K562 (cell line): ENCODE results near the gene DPP4. TPM values are rescaled to one million over a fixed set of nuclear protein-coding genes. Genes with fewer than 3 reads are reported as not detected.
A peak's percentile ranks its signal among the peaks of the same experiment; 100 is the strongest.

ENCODE experiments used
- ATAC-seq: fragments of 200-7000 bp; cut with Tn5 transposase; 3 replicates; pipeline ENCODE4 v1.9.1; 2020; ENCODE audit warnings: moderate library complexity
- BruUV-seq: library from RNA; stranded (reverse); fragments of 400-500 nt; replicated peaks from 2 replicates; lab custom pipeline; 2021; lab: Mats Ljungman, UMichigan
- CTCF ChIA-PET: fragments of 300-600 bp; formaldehyde crosslinking; extraction: SDS; loops from one replicate; lab custom pipeline; 2021; ENCODE audit warnings: low intra/inter-chr PET ratio; lab: Yijun Ruan, JAX
- POLR2A ChIA-PET: fragments of 300-600, 350-650 bp; sonication (Branson Sonifier 250); formaldehyde crosslinking; extraction: SDS; loops from one replicate; lab custom pipeline; 2021; ENCODE audit warnings: antibody characterized with exemption, inconsistent platforms; lab: Yijun Ruan, JAX
- DNase-seq, 4 experiments: peaks; one replicate each; pipeline versions ENCODE4 v3.0.0 to v3.0.0-alpha.2; 2011 to 2018; ENCODE audit warnings: low spot score in 3 of 4, mixed read lengths in 3 of 4; ENCODE audit errors: extremely low read depth in 1 of 4
- FAIRE-seq: peaks from 2 replicates; lab custom pipeline; 2011; peaks lifted over from hg19 to GRCh38; lab: Jason Lieb, UNC
- H2AFZ ChIP-seq: 2 replicates; pipeline ENCODE4 v1.6.0; 2011; ENCODE audit warnings: low read depth, low read length, control low read depth, inconsistent platforms
- H3K27ac ChIP-seq: fragments of 200-600 bp; 3 replicates; pipeline ENCODE4 v1.8.0; 2011; ENCODE audit warnings: low read depth, mild to moderate bottlenecking, control low read depth, inconsistent platforms, low read length, moderate library complexity, mixed read lengths; ENCODE audit errors: extremely low read depth
- H3K27me3 ChIP-seq, 2 experiments: fragments of 300-600 bp in 1 of 2; 2 replicates in 1 of 2; 3 replicates in 1 of 2; pipeline versions ENCODE4 v1.6.0 to v1.8.0; 2011; ENCODE audit warnings: inconsistent platforms in 2 of 2, low read length in 2 of 2, mild to moderate bottlenecking in 1 of 2, mixed read lengths in 1 of 2, moderate library complexity in 1 of 2; ENCODE audit not compliant: control insufficient read depth in 2 of 2, insufficient read depth in 2 of 2
- H3K36me3 ChIP-seq: fragments of 300-600 bp; 3 replicates; pipeline ENCODE4 v1.8.0; 2011; ENCODE audit warnings: mild to moderate bottlenecking, low read length, inconsistent platforms; ENCODE audit not compliant: control insufficient read depth, insufficient read depth
- H3K4me1 ChIP-seq, 2 experiments: fragments of 200-600 bp in 1 of 2; replicated peaks in 1 of 2; 2 replicates in 1 of 2; 3 replicates in 1 of 2; pipeline versions ENCODE4 v1.5.1 to v1.8.0; 2011; ENCODE audit warnings: inconsistent platforms in 2 of 2, low read length in 2 of 2, mild to moderate bottlenecking in 1 of 2, mixed read lengths in 1 of 2, moderate library complexity in 1 of 2; ENCODE audit not compliant: control insufficient read depth in 2 of 2, insufficient read depth in 2 of 2
- H3K4me2 ChIP-seq: 2 replicates; pipeline ENCODE4 v1.6.1; 2011; ENCODE audit warnings: low read length, control low read depth, inconsistent platforms, mixed read lengths; ENCODE audit not compliant: insufficient read depth
- H3K4me3 ChIP-seq: fragments of 200-600 bp; sonication (generic), shearing (Covaris generic); 2 replicates; pipeline ENCODE4 v1.5.1; 2016; ENCODE audit warnings: control low read depth, inconsistent platforms
- H3K79me2 ChIP-seq: fragments of 200-600 bp; 3 replicates; pipeline ENCODE4 v1.8.0; 2011; ENCODE audit warnings: low read length, inconsistent platforms; ENCODE audit not compliant: control insufficient read depth, insufficient read depth
- H3K9ac ChIP-seq, 2 experiments: 2 replicates each; pipeline versions ENCODE4 v1.6.0 to v1.6.1; 2011; ENCODE audit warnings: low read depth in 2 of 2, low read length in 2 of 2, control low read depth in 1 of 2, inconsistent platforms in 1 of 2, mild to moderate bottlenecking in 1 of 2, mixed read lengths in 1 of 2; ENCODE audit not compliant: insufficient read depth in 1 of 2
- H3K9me1 ChIP-seq: one replicate; pipeline ENCODE4 v1.6.0; 2011; ENCODE audit warnings: inconsistent platforms, mild to moderate bottlenecking, low read length, moderate library complexity; ENCODE audit not compliant: control insufficient read depth, insufficient read depth
- H3K9me3 ChIP-seq: replicated peaks from 2 replicates; pipeline ENCODE4 v1.5.1; 2011; ENCODE audit warnings: low read depth, low read length, inconsistent platforms; ENCODE audit not compliant: control insufficient read depth, insufficient read depth
- H4K20me1 ChIP-seq: replicated peaks from 2 replicates; pipeline ENCODE4 v1.6.1; 2011; ENCODE audit warnings: low read length, inconsistent platforms, mixed read lengths; ENCODE audit not compliant: control insufficient read depth, insufficient read depth
- CTCF ChIP-seq, 3 experiments: IDR thresholded peaks in 2 of 3; conservative IDR thresholded peaks in 1 of 3; 2 replicates each; pipeline ENCODE4 v1.5.1; 2011 to 2012; ENCODE audit warnings: low read length in 3 of 3, mild to moderate bottlenecking in 3 of 3, control low read depth in 2 of 3, improper control_type of control experiment in 1 of 3, inconsistent platforms in 1 of 3, low read depth in 1 of 3, mixed read lengths in 1 of 3, moderate library complexity in 1 of 3; ENCODE audit not compliant: insufficient read depth in 2 of 3
- ETS1 ChIP-seq: conservative IDR thresholded peaks from 2 replicates; pipeline ENCODE4 v1.6.1; 2011; ENCODE audit warnings: low read depth, mild to moderate bottlenecking, low read length; ENCODE audit not compliant: control insufficient read depth
- HNRNPH1 ChIP-seq: fragments of 200-400 bp; formaldehyde crosslinking; optimal IDR thresholded peaks from 2 replicates; pipeline ENCODE3; 2017; ENCODE audit warnings: low read depth, mild to moderate bottlenecking, low read length, moderate library complexity
- JUN ChIP-seq, 2 experiments: sonication (generic) in 1 of 2; formaldehyde crosslinking in 1 of 2; IDR thresholded peaks; 2 replicates each; pipeline versions ENCODE4 v1.6.1 to v1.8.0; 2012 to 2022; ENCODE audit warnings: borderline replicate concordance in 2 of 2, mild to moderate bottlenecking in 2 of 2, improper control_type of control experiment in 1 of 2, low read depth in 1 of 2, low read length in 1 of 2, missing genetic modification reagents in 1 of 2
- MCM7 ChIP-seq, 2 experiments: fragments of 450-650 bp; IDR thresholded peaks; 2 replicates each; pipeline ENCODE4 v1.6.1; 2016 to 2018
- MTA2 ChIP-seq: fragments of 450-650 bp; IDR thresholded peaks from 2 replicates; pipeline ENCODE4 v1.6.1; 2016; ENCODE audit warnings: low read depth
- NFXL1 ChIP-seq: fragments of 450-650 bp; formaldehyde crosslinking; IDR thresholded peaks from 2 replicates; pipeline ENCODE4 v1.4.0; 2021; ENCODE audit warnings: mild to moderate bottlenecking
- NR0B1 ChIP-seq: fragments of 450-650 bp; IDR thresholded peaks from one replicate; pipeline ENCODE4 v1.6.1; 2018; ENCODE audit warnings: mild to moderate bottlenecking, moderate library complexity; ENCODE audit not compliant: partially characterized antibody
- NR4A1 ChIP-seq, 2 experiments: fragments of 250-450 bp in 1 of 2; fragments of 450-650 bp in 1 of 2; sonication (Bioruptor Pico) in 1 of 2; IDR thresholded peaks; 2 replicates each; pipeline versions ENCODE4 v1.4.0 to v1.6.1; 2016 to 2020; ENCODE audit warnings: mild to moderate bottlenecking in 2 of 2, missing compliant biosample characterization in 1 of 2, missing genetic modification characterization in 1 of 2, moderate library complexity in 1 of 2
- PHB2 ChIP-seq: fragments of 450-650 bp; IDR thresholded peaks from 2 replicates; pipeline ENCODE4 v1.6.1; 2017; ENCODE audit warnings: low read depth
- SREBF1 ChIP-seq: fragments of 150-350 bp; IDR thresholded peaks from 2 replicates; pipeline ENCODE4 v1.6.1; 2014; ENCODE audit warnings: antibody characterized with exemption, low read depth, low read length, borderline replicate concordance
- ZNF134 ChIP-seq: fragments of 250-450 bp; sonication (Bioruptor Pico); conservative IDR thresholded peaks from 2 replicates; pipeline ENCODE4 v1.4.0; 2020
- ZNF639 ChIP-seq, 2 experiments: fragments of 200-800 bp in 1 of 2; sonication (Bioruptor generic) in 1 of 2; sonication (generic) in 1 of 2; formaldehyde crosslinking in 1 of 2; IDR thresholded peaks in 1 of 2; conservative IDR thresholded peaks in 1 of 2; 2 replicates each; pipeline versions ENCODE4 v1.5.0 to v1.6.1; 2016 to 2020; ENCODE audit warnings: missing compliant biosample characterization in 1 of 2, missing genetic modification characterization in 1 of 2, missing genetic modification reagents in 1 of 2
- WGBS: fragments of 100-300 bp; shearing (Covaris generic); methylation state at CpG from one replicate; pipeline ENCODE4 v1.1.6; 2016; ENCODE audit warnings: low coverage, mixed read lengths; ENCODE audit not compliant: insufficient coverage; ENCODE audit errors: missing lambda C conversion rate; 5-methylcytosine and 5-hydroxymethylcytosine counted together
- in situ Hi-C: fragments of 300-500 bp; cut with MboI; formaldehyde crosslinking; loops from 4 replicates; pipeline ENCODE4 v1.15.0; 2018; ENCODE audit warnings: inconsistent platforms, mixed read lengths
- intact Hi-C: fragments of 100-400 bp; cut with micrococcal nuclease; formaldehyde crosslinking; loops from 2 replicates; pipeline ENCODE4 v1.14.2; 2022
- polyA plus RNA-seq, 8 experiments: library from polyadenylated mRNA; depleted of rRNA in 4 of 8; stranded (reverse) in 5 of 8; unstranded in 3 of 8; fragments of >200 nt; fragmentation: Nextera tagmentation in 2 of 8; fragmentation: Illumina TruSeq in 1 of 8; extraction: Ambion mirVana in 2 of 8; extraction: Trizol in 1 of 8; gene quantifications; 2 replicates each; pipeline versions ENCODE4 v1.2.1 to v1.2.3, GENCODE V29; 2011 to 2014; ENCODE audit warnings: inconsistent platforms in 1 of 8, missing spikeins in 1 of 8
- total RNA-seq, 7 experiments: library from RNA; depleted of rRNA in 6 of 7; stranded (reverse); fragments of >200 nt in 6 of 7; fragmentation: Illumina TruSeq in 2 of 7; extraction: Trizol in 2 of 7; gene quantifications; 2 replicates each; pipeline versions ENCODE4 v1.2.1 to v1.2.3, GENCODE V29; 2011 to 2021; ENCODE audit warnings: low replicate concordance in 1 of 7

DPP4 gene
- total and polyA plus RNA-seq, 9 of the 15 experiments (the other 6 are each of a cell fraction or from before 2014, with no cell fraction given): 0.11 TPM; not detected in 8

GRCh38 chr2:162009543-162009942 is 64.5 kb downstream of the DPP4 start (continued):
- TF ChIP-seq NR4A1 (CRISPR knock-in tag; IDR thresholded peaks at IDR 0.05) (no peak), NR4A1 (tag; IDR thresholded peaks at IDR 0.05) (no peak)

- ChIA-PET CTCF (interaction anchor here (0.8 kb wide), 1 partner anchor 116 kb away, joined by 5 read pairs; no protein-coding TSS in a partner anchor), POLR2A (no interaction called here)
- in situ Hi-C loops (no loop called here), intact Hi-C loops (loop anchor here (5.0 kb wide), 2 partner anchors 115 to 290 kb away; no protein-coding TSS in a partner anchor)
- 5% methylated on average over 3 of the region's 3 CpGs for WGBS
- no peaks in the 10 kb centered on the region for H3K9me3 ChIP-seq
- H3K9me1 ChIP-seq: no peaks in the 10 kb centered on the region
- H3K4me3 ChIP-seq: no peak overlapping the region
- DNase-seq: peak in 1 of 4 experiments; percentile 9
- H3K27ac ChIP-seq: no peak overlapping the region
- peak; percentile 15 for FAIRE-seq
- no peak overlapping the region for H3K4me2 ChIP-seq
- no peak overlapping the region for H3K9ac ChIP-seq
- H3K4me1 ChIP-seq: no peaks in the 10 kb centered on the region
- no peaks in the 10 kb centered on the region for H3K36me3 ChIP-seq
- H3K27me3 ChIP-seq: no peaks in the 10 kb centered on the region
- no peaks in the 10 kb centered on the region for H3K79me2 ChIP-seq
- no TSS peak for BruUV-seq
- no peak overlapping the region for H2AFZ ChIP-seq
- no peak for ATAC-seq
- H4K20me1 ChIP-seq: no peaks in the 10 kb centered on the region
- no peak for TF ChIP-seq ETS1
- no peak for TF ChIP-seq PHB2
- no peak for TF ChIP-seq ZNF134 (CRISPR knock-in tag)
- TF ChIP-seq NR0B1: no peak
- no peak for TF ChIP-seq MCM7 (IDR thresholded peaks at IDR 0.05)
- no peak for TF ChIP-seq SREBF1
- TF ChIP-seq JUN (IDR thresholded peaks at IDR 0.05; ENCODE audit: borderline replicate concordance, low read depth, low read length): no peak
- no peak for TF ChIP-seq JUN (CRISPR knock-in tag; IDR thresholded peaks at IDR 0.05; ENCODE audit: borderline replicate concordance)
- TF ChIP-seq ZNF639 (CRISPR knock-in tag; conservative IDR thresholded peaks at IDR 0.05 in 1 of 2, IDR thresholded peaks at IDR 0.05 in 1 of 2): no peak
- no peak for TF ChIP-seq NFXL1 (CRISPR knock-in tag)
- no peak for TF ChIP-seq HNRNPH1
- no peak for TF ChIP-seq MTA2
- TF ChIP-seq CTCF (IDR thresholded peaks at IDR 0.05 in 2 of 3, conservative IDR thresholded peaks at IDR 0.05 in 1 of 3; ENCODE audit: insufficient read depth in 2 of 3, low read depth in 1 of 3, low read length in 3 of 3): peak in 1 of 3 experiments; percentile 63; a peak in 3 of 6 replicates
Measured at GRCh38 chr2:162007447-162008040, 66.5 kb downstream of the DPP4 start.
